ENCODE measurements around the gene THSD4. TPM values are rescaled to one million over a fixed set of nuclear protein-coding genes. Genes with fewer than 3 reads are reported as not detected.
"Not testable (repeated sequence)": the region's sequence is repeated elsewhere in the genome, so short reads cannot be mapped to it uniquely, and the experiment has no call there.

THSD4 gene
- total RNA-seq, 4 donors from 2014 or later = 2.7 to 49.2 (median 15.8) TPM

DNA sequence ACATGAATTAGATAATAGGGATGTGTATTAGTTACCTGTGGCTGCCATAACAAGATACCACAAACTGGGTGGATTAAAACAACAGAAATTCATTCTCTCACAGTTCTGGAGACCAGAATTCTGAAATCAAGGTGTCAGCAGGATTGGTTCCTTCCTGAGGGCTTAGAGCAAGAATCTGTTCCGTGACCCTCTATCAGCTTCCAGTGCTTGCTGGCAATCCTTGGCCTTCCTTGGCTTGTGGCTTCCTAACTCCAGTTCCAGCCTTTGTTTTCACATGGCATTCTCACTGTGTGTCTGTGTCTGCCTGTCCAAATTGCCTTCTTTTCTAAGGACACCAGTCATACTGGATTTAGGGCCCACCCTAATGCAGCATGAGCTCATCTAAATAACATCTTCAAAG lies 600.6 kb downstream of the THSD4 start:
- DNase-seq (ENCODE audit: low spot score) (no peak), ATAC-seq (ENCODE audit: low FRiP score) (no peak)
- TF ChIP-seq, protein P1, sequence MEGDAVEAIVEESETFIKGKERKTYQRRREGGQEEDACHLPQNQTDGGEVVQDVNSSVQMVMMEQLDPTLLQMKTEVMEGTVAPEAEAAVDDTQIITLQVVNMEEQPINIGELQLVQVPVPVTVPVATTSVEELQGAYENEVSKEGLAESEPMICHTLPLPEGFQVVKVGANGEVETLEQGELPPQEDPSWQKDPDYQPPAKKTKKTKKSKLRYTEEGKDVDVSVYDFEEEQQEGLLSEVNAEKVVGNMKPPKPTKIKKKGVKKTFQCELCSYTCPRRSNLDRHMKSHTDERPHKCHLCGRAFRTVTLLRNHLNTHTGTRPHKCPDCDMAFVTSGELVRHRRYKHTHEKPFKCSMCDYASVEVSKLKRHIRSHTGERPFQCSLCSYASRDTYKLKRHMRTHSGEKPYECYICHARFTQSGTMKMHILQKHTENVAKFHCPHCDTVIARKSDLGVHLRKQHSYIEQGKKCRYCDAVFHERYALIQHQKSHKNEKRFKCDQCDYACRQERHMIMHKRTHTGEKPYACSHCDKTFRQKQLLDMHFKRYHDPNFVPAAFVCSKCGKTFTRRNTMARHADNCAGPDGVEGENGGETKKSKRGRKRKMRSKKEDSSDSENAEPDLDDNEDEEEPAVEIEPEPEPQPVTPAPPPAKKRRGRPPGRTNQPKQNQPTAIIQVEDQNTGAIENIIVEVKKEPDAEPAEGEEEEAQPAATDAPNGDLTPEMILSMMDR (IDR thresholded peaks at IDR 0.05) = no peak

DNA sequence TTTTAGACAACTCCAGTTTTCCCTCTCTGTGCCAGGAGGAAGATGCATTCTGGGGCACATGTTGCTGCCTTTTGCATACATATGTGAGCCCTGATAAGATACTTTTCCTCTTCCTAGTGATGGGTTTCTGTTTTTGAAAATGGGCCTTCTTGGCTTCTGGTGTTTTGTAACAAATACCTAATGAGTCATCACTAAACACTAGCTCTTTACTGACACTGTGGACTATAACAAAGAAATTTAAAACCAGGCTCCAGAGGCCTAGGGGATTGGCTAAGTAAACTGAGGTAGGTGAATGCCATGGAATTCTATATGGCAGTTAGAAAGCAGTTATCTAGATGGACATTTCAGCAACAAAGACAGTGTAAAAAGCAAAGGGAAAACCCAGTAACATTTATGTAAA lies 601.7 kb downstream of the THSD4 start:
- DNase-seq (ENCODE audit: low spot score) (no peak), ATAC-seq (ENCODE audit: low FRiP score) (peak; percentile 46)
- TF ChIP-seq, protein P1 (IDR thresholded peaks at IDR 0.05) = no peak

DNA sequence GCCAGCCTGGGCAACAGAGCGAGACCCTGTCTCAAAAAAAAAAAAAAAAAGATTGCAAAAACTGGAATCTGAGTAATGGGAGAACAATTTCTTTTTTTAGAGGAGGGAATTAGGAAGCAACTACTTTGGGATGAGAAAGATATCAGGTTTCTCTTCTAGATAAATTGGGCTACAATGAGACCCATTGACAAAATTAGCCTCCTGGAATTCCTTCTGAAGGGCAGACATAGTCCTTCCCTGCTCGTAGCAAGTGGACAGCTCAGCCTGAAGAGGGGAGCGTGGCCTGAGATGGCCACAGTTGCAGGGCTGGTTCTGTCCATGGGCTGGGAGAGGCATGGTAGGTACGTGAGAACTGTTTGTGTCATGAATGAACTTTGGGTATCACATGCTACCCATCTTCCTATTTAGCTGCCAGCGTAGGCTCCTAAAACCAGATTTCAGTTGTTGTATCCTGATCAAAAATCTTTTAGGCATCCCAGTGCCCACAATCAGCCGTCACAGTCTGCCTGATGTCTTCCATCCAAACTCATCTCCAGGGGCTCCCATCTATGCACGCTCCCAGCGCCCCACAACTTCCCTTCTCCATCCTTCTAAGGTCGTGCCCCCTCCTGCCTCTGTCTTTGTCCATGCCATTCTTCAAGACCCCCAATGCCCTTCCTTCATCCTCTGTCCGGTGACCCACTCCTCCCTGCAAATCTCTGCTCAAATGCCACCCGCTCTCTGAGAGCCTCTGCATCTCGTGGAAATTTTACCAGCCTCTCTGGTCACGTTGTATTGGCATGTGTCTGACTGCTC lies 603.0 kb downstream of the THSD4 start:
- TF ChIP-seq, protein P1 (IDR thresholded peaks at IDR 0.05) = no peak
- ATAC-seq (ENCODE audit: low FRiP score) = no peak
- DNase-seq (ENCODE audit: low spot score) = no peak

DNA sequence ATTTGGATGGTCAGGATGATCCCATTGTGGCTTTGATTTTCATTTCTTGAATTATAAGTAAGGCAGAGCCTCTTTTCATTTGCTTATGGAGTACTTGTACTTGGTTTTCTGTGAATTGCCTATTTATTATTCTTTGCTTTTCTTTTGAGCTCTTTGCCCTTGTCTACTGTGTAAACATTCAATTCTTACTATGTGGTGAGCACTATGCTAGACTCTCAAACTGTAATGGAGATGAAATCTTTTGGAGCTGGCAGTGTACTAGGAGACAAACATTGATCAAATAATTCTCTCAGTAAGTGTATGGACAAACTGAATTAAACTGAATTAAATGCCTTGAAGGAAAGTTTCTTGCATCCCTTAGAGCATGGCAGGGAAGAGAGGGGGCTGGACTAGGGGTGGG lies 608.1 kb downstream of the THSD4 start:
- TF ChIP-seq, protein P1 (IDR thresholded peaks at IDR 0.05) = no peak
- DNase-seq (ENCODE audit: low spot score) (no peak), ATAC-seq (ENCODE audit: low FRiP score) (no peak)

DNA sequence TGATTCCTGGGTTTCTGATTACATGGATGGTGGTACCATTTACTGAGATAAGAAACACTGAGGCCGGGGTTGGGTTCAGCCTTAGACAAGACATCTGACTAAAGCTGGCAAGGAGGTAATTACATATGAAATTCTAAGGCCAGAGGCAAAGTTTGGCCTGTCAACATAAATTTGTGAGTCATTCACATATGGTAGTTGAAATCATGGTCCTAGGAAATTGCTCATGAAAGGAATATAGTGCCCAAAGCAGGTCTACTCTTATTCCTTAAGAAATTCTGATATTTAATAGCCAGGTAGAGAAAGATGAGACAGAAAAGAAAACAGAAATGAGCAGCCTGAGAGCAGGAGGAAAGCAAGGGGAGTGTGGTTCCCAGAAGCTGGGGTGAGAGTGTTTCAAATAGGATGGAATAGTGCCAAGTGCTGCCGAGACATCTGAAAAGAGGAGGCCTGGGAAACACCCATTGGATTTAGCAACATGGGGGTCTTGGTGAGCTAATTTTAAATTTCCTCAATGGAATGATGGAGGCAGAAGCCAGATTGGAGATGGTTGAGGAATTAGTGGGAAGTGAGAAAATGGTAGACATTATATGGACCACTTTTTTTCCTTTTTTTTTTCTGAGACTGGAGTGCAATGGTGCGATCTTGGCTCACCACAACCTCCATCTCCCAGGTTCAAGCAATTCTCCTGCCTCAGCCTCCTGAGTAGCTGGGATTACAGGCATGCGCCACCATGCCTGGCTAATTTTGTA lies 610.1 kb downstream of the THSD4 start:
- not testable (repeated sequence) for DNase-seq (ENCODE audit: low spot score); ATAC-seq (ENCODE audit: low FRiP score)

DNA sequence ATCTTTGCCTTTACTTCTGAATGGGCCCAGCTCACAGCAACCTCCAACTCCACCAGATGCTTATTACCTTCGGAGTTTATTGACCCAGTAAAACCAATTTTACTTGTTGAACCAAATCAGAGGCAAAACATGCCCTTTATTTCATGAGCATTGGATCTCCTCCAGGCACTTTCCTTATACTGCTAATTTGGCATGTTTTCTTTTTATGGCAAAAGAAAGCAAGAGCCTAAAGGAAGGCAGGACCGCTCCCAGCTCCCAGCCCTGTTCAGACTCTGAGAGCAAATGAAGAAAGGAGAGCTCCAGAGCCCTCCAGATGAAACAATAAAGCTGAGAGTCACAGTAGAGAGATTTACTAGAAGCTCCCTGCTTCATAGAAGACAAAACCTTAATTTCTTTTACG lies 613.6 kb downstream of the THSD4 start:
- ATAC-seq (ENCODE audit: low FRiP score) (no peak), DNase-seq (ENCODE audit: low spot score) (no peak)
- TF ChIP-seq, protein P1 (IDR thresholded peaks at IDR 0.05) = no peak

DNA sequence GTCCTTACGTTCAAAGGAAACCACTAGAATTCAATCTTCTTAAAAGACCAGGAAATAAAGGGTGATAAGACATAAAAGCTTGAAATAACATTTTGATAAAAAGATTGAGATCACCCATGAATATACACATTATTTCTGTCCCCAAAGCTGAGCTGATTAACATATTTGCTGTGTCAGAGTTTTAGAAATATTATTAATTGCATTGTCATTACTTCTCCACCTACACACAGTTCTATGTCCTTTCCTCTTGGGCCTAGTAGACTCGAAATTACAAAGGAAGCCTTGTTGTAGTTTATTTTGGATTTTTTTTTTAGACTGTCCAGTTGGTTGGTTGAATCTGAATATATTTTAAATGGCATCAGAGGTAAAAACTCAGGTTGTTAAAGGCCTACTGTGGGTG lies 614.0 kb downstream of the THSD4 start:
- no peak for DNase-seq (ENCODE audit: low spot score)
- TF ChIP-seq, protein P1 (IDR thresholded peaks at IDR 0.05) = no peak
- no peak for ATAC-seq (ENCODE audit: low FRiP score)
